Karpas-422 (cell line): Measurements from ENCODE around the gene OR10G7. TPM values are rescaled to one million over a fixed set of nuclear protein-coding genes. Genes with fewer than 3 reads are reported as not detected.
A peak's percentile ranks its signal among the peaks of the same experiment; 100 is the strongest.

Experiments used
- DNase-seq: peaks from one replicate; pipeline ENCODE4 v3.0.0-alpha.2; 2015
- H2AFZ ChIP-seq: fragments of 200-600 bp; sonication (generic); 2 replicates; pipeline ENCODE4 v1.6.1; 2014; ENCODE audit warnings: antibody characterized with exemption, low read length, mixed read lengths
- H3K27ac ChIP-seq: fragments of 200-600 bp; sonication (generic); 2 replicates; pipeline ENCODE4 v1.5.1; 2014; ENCODE audit warnings: mild to moderate bottlenecking, low read length, moderate library complexity
- H3K27me3 ChIP-seq: fragments of 200-600 bp; sonication (generic); 2 replicates; pipeline ENCODE4 v1.6.1; 2014; ENCODE audit warnings: low read length, mixed read lengths
- H3K36me3 ChIP-seq: fragments of 200-600 bp; sonication (generic); 2 replicates; pipeline ENCODE4 v1.6.1; 2014; ENCODE audit warnings: low read length, mixed read lengths; ENCODE audit not compliant: insufficient read depth
- H3K4me1 ChIP-seq: fragments of 200-600 bp; sonication (generic); 2 replicates; pipeline ENCODE4 v1.6.1; 2014; ENCODE audit warnings: mild to moderate bottlenecking, low read length, mixed read lengths
- H3K4me2 ChIP-seq: fragments of 200-600 bp; sonication (generic); 2 replicates; pipeline ENCODE4 v1.6.1; 2014; ENCODE audit warnings: low read length, low read depth, mild to moderate bottlenecking; ENCODE audit not compliant: poor library complexity, severe bottlenecking
- H3K4me3 ChIP-seq: fragments of 200-600 bp; sonication (generic); 2 replicates; pipeline ENCODE4 v1.5.1; 2014; ENCODE audit warnings: mild to moderate bottlenecking, antibody characterized with exemption, low read length, mixed read lengths
- H3K79me2 ChIP-seq: fragments of 200-600 bp; sonication (generic); 2 replicates; pipeline ENCODE4 v1.6.1; 2014; ENCODE audit warnings: mild to moderate bottlenecking, low read length, mixed read lengths
- H3K9ac ChIP-seq: fragments of 200-600 bp; sonication (generic); 2 replicates; pipeline ENCODE4 v1.6.0; 2014; ENCODE audit warnings: low read length
- H3K9me2 ChIP-seq: fragments of 200-600 bp; sonication (generic), shearing (Covaris generic); replicated peaks from 2 replicates; pipeline ENCODE4 v1.6.0; 2014; ENCODE audit warnings: mild to moderate bottlenecking, low read length, moderate library complexity; ENCODE audit not compliant: insufficient read depth
- H3K9me3 ChIP-seq: fragments of 300-700, 200-600 bp; sonication (generic); 2 replicates; pipeline ENCODE4 v1.6.1; 2014; ENCODE audit warnings: low read length, mixed read lengths
- H4K20me1 ChIP-seq: fragments of 200-600 bp; sonication (generic); 2 replicates; pipeline ENCODE4 v1.6.1; 2014; ENCODE audit warnings: mild to moderate bottlenecking, antibody characterized with exemption, low read length, low read depth; ENCODE audit not compliant: insufficient read depth
- total RNA-seq: library from RNA; depleted of rRNA; stranded (reverse); fragments of >200 nt; shearing (Covaris generic); gene quantifications from 2 replicates; pipeline ENCODE4 v1.2.3, GENCODE V29; 2014; ENCODE audit warnings: low replicate concordance

Gene OR10G7
- total RNA-seq, 1 experiment from 2014 or later, result not detected

DNA sequence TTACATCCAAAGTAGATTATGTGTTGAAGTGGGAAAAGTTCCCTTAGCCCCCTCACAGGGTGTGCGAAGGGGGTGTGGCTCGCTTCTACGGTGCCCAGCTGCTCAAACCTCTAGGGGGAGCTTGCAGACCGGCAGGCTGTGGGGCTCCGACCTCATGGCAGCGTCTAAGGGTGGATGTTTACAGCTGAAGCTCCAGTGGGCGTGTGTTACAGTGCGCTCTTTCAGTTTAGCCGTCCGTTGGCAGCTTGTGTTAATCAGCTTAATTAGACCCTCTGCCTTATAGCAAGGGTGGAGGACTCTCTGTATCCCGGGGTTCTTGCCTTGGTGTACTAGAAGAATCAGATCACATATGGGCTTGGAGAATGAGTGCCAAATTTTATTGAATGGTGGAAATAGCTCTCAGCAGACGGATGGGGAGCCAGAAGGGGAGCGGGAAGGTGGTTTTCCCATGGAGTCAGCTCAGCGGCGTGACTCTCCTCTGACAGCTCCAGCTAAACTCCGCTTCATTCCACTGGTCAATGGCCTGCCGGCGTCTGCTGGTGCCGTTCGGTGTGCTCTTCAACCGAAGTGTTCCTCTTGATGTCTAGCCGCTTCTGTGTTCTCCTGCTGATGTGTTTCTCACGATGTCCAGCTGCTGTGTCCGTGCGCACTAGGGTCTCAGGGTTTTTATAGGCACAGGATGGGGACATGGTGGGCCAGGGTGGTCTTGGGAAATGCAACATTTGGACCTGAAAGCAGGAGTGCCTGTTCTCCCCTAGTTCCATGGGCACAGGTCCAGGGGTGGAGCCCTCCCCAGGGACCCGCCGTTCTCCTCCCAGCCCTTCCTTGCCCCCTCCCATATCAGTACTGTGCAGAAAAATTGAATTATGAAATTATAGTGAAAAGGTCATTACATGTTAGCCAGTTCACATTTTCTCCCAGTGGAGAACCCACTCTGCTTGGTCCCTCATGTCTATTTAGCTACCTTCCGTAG lies 28.6 kb upstream of the OR10G7 start:
- peak; percentile 72 for DNase-seq
- no peaks in the 10 kb centered on the region for H3K79me2 ChIP-seq
- no peak overlapping the region for H2AFZ ChIP-seq
- no peaks in the 10 kb centered on the region for H3K9me2 ChIP-seq
- H3K4me2 ChIP-seq, result no peak overlapping the region
- no peak overlapping the region for H3K27ac ChIP-seq
- no peaks in the 10 kb centered on the region for H4K20me1 ChIP-seq
- H3K27me3 ChIP-seq, result no peaks in the 10 kb centered on the region
- no peak overlapping the region for H3K4me3 ChIP-seq
- no peak overlapping the region for H3K9ac ChIP-seq
- peaks cover 8% of the 10 kb centered on the region for H3K4me1 ChIP-seq
- H3K9me3 ChIP-seq, result no peaks in the 10 kb centered on the region
- H3K36me3 ChIP-seq, result no peaks in the 10 kb centered on the region

GRCh38 chr11:124068601-124069110 lies 27.5 kb upstream of the OR10G7 start:
- Histone ChIP-seq H3K27ac (no peak overlapping the region), H3K4me1 (peaks cover 8% of the 10 kb centered on the region), H4K20me1 (no peaks in the 10 kb centered on the region), H3K27me3 (no peaks in the 10 kb centered on the region), H3K4me2 (no peak overlapping the region), H3K9me2 (no peaks in the 10 kb centered on the region), H3K79me2 (no peaks in the 10 kb centered on the region), H3K4me3 (no peak overlapping the region), H3K9me3 (no peaks in the 10 kb centered on the region), H3K36me3 (no peaks in the 10 kb centered on the region), H2AFZ (no peak overlapping the region), H3K9ac (no peak overlapping the region)
- DNase-seq, result no peak

- no peak overlapping the region for H2AFZ ChIP-seq
- no peaks in the 10 kb centered on the region for H4K20me1 ChIP-seq
- no peaks in the 10 kb centered on the region for H3K9me3 ChIP-seq
- DNase-seq, result no peak
- H3K27me3 ChIP-seq, result no peaks in the 10 kb centered on the region
- no peak overlapping the region for H3K27ac ChIP-seq
- no peaks in the 10 kb centered on the region for H3K9me2 ChIP-seq
- H3K4me1 ChIP-seq, result no peaks in the 10 kb centered on the region
- no peaks in the 10 kb centered on the region for H3K79me2 ChIP-seq
- H3K4me3 ChIP-seq, result no peak overlapping the region
- H3K9ac ChIP-seq, result no peak overlapping the region
- no peaks in the 10 kb centered on the region for H3K36me3 ChIP-seq
- no peak overlapping the region for H3K4me2 ChIP-seq
Measured at GRCh38 chr11:124052966-124053365, 11.8 kb upstream of the OR10G7 start.

GRCh38 chr11:124050748-124051147 lies 9.6 kb upstream of the OR10G7 start:
- Histone ChIP-seq H3K9ac (no peak overlapping the region), H3K4me1 (no peaks in the 10 kb centered on the region), H3K27me3 (no peaks in the 10 kb centered on the region), H3K9me2 (no peaks in the 10 kb centered on the region), H3K9me3 (no peaks in the 10 kb centered on the region), H3K4me3 (no peak overlapping the region), H3K79me2 (no peaks in the 10 kb centered on the region), H3K27ac (no peak overlapping the region), H2AFZ (no peak overlapping the region), H4K20me1 (no peaks in the 10 kb centered on the region), H3K4me2 (no peak overlapping the region), H3K36me3 (no peaks in the 10 kb centered on the region)
- DNase-seq, result no peak

DNA sequence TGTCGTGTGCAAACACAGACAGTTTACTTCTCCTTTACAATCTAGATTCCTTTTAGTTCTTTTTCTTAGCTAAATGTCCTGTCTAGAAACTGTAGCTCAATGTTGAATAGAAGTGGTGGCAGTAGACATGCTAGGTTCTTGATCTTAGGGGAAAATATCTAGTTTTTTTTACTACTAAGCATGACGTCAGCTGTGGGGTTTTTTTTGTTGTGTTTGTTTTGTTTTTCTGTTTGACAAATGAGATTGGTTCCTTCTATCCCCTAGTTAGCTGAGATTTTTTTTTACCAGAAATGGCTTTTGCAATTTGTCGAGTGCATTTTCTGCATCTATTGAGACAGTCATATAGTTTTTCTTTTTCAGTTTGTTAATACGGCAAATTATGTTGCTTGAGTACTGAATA lies 2.3 kb upstream of the OR10G7 start:
- Histone ChIP-seq H3K79me2 (no peaks in the 10 kb centered on the region), H3K9me3 (no peaks in the 10 kb centered on the region), H3K4me3 (no peak overlapping the region), H3K27ac (no peak overlapping the region), H2AFZ (no peak overlapping the region), H3K36me3 (no peaks in the 10 kb centered on the region), H3K9me2 (no peaks in the 10 kb centered on the region), H3K27me3 (no peaks in the 10 kb centered on the region), H4K20me1 (no peaks in the 10 kb centered on the region), H3K4me2 (no peak overlapping the region), H3K9ac (no peak overlapping the region), H3K4me1 (no peaks in the 10 kb centered on the region)
- DNase-seq, result no peak

DNA sequence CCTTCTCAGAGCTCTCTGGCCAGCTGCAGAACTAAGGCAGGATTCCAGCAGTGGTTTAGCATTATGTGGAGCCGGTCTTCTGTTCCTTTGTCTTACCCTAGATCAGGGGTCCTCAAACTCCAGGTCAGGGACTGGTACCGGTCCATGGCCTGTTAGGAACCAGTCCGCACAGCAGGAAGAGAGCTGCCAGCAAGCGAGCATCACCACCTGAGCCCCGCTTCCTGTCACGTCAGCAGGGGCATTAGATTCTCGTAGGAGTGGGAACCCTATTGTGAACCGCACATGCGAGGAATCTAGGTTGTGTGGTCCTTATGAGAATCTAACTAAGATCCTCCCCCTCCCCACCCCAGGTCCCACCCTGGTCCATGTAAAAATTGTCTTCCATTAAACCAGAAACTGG lies 1.6 kb downstream of the OR10G7 start:
- no peak overlapping the region for H3K9ac ChIP-seq
- DNase-seq, result no peak
- no peak overlapping the region for H2AFZ ChIP-seq

DNA sequence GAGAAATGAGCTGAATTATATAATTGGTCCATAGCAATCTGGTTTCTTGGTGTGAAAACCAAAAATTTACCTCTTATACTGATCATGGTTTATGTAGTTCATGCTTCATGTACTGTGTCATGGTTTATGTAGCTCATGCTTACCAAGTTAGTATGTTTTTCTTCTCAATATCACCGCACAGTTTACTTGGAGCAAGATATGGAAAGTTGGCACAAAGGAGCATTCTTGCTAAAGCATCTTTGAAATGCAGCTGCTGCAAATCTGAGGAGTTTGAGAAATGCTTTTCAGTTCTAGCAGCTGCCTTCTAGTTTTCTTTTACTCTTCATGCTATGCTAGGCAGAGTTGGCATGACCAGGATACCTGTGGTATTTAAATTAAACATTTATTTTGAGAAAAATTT lies 4.5 kb downstream of the OR10G7 start:
- H3K4me2 ChIP-seq, result no peak overlapping the region
- H3K9me2 ChIP-seq, result no peaks in the 10 kb centered on the region
- H3K79me2 ChIP-seq, result no peaks in the 10 kb centered on the region
- H3K27me3 ChIP-seq, result no peaks in the 10 kb centered on the region
- no peak overlapping the region for H3K27ac ChIP-seq
- DNase-seq, result no peak
- no peaks in the 10 kb centered on the region for H3K36me3 ChIP-seq
- no peak overlapping the region for H3K4me3 ChIP-seq
- no peaks in the 10 kb centered on the region for H4K20me1 ChIP-seq
- no peaks in the 10 kb centered on the region for H3K9me3 ChIP-seq
- no peaks in the 10 kb centered on the region for H3K4me1 ChIP-seq
- no peak overlapping the region for H3K9ac ChIP-seq
- H2AFZ ChIP-seq, result no peak overlapping the region

More for the DNA sequence above, 1.6 kb downstream of the OR10G7 start:
- H3K36me3 ChIP-seq, result no peaks in the 10 kb centered on the region
- H3K27ac ChIP-seq, result no peak overlapping the region
- no peak overlapping the region for H3K4me3 ChIP-seq
- no peaks in the 10 kb centered on the region for H3K79me2 ChIP-seq
- H4K20me1 ChIP-seq, result no peaks in the 10 kb centered on the region
- H3K4me2 ChIP-seq, result no peak overlapping the region
- no peaks in the 10 kb centered on the region for H3K4me1 ChIP-seq
- H3K9me3 ChIP-seq, result no peaks in the 10 kb centered on the region
- no peaks in the 10 kb centered on the region for H3K27me3 ChIP-seq
- H3K9me2 ChIP-seq, result no peaks in the 10 kb centered on the region

- H3K9me3 ChIP-seq, result no peaks in the 10 kb centered on the region
- no peaks in the 10 kb centered on the region for H3K9me2 ChIP-seq
- no peak for DNase-seq
- no peak within 1 kb of the TSS for H3K27ac ChIP-seq
- H3K79me2 ChIP-seq, result no peaks in the 10 kb centered on the region
- H3K36me3 ChIP-seq, result no peaks in the 10 kb centered on the region
- H3K27me3 ChIP-seq, result no peaks in the 10 kb centered on the region
- no peak within 1 kb of the TSS for H2AFZ ChIP-seq
- H3K4me2 ChIP-seq, result no peak within 1 kb of the TSS
- H4K20me1 ChIP-seq, result no peaks in the 10 kb centered on the region
- no peak within 1 kb of the TSS for H3K9ac ChIP-seq
- no peak within 1 kb of the TSS for H3K4me3 ChIP-seq
- H3K4me1 ChIP-seq, result no peaks in the 10 kb centered on the region
Measured at GRCh38 chr11:124026498-124026897, 14.6 kb downstream of the OR10G7 start, which contains the start of gene OR10G8. Gene OR10G8 (plus strand): TSS chr11:124026798. CDS start chr11:124029623, 2,825 bp downstream.
